Measurements from ENCODE around the gene CCSER1. TPM values are rescaled to one million over a fixed set of nuclear protein-coding genes. Genes with fewer than 3 reads are reported as not detected.

CCSER1 gene
- total RNA-seq, 2 experiments from 2014 or later: not detected

- CTCF ChIA-PET (ENCODE audit: unreplicated experiment): no interaction called here
- no peak overlapping the region for H3K27ac ChIP-seq (ENCODE audit: low read depth, low read length, poor library complexity, severe bottlenecking)
- no peaks in the 10 kb centered on the region for H4K20me1 ChIP-seq (ENCODE audit: insufficient read depth, low read length)
- H2AFZ ChIP-seq (ENCODE audit: low read length): no peak overlapping the region
- H3K79me2 ChIP-seq (ENCODE audit: insufficient read depth, low read depth, low read length): no peaks in the 10 kb centered on the region
- H3K9me3 ChIP-seq (ENCODE audit: low read length): no peaks in the 10 kb centered on the region
- intact Hi-C loops (cut with micrococcal nuclease; ENCODE audit: unreplicated experiment): no loop called here
- TF ChIP-seq, protein P1, sequence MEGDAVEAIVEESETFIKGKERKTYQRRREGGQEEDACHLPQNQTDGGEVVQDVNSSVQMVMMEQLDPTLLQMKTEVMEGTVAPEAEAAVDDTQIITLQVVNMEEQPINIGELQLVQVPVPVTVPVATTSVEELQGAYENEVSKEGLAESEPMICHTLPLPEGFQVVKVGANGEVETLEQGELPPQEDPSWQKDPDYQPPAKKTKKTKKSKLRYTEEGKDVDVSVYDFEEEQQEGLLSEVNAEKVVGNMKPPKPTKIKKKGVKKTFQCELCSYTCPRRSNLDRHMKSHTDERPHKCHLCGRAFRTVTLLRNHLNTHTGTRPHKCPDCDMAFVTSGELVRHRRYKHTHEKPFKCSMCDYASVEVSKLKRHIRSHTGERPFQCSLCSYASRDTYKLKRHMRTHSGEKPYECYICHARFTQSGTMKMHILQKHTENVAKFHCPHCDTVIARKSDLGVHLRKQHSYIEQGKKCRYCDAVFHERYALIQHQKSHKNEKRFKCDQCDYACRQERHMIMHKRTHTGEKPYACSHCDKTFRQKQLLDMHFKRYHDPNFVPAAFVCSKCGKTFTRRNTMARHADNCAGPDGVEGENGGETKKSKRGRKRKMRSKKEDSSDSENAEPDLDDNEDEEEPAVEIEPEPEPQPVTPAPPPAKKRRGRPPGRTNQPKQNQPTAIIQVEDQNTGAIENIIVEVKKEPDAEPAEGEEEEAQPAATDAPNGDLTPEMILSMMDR (conservative IDR thresholded peaks at IDR 0.05; ENCODE audit: low read length): no peak
- TF ChIP-seq EZH2phosphoT487 (IDR thresholded peaks at IDR 0.05; ENCODE audit: borderline replicate concordance, low read depth, low read length): no peak
- H3K9me2 ChIP-seq (ENCODE audit: insufficient read depth, low read length): no peaks in the 10 kb centered on the region
- POLR2A ChIA-PET: no interaction called here
- no TSS peak for BruUV-seq (replicated peaks)
- no peak overlapping the region for H3K4me3 ChIP-seq (ENCODE audit: low read depth, low read length, poor library complexity, severe bottlenecking)
- no peaks in the 10 kb centered on the region for H3K36me3 ChIP-seq (ENCODE audit: insufficient read depth, low read length)
- DNase-seq (ENCODE audit: low spot score): no peak
- no peaks in the 10 kb centered on the region for H3K4me1 ChIP-seq (ENCODE audit: insufficient read depth, low read length, poor library complexity, severe bottlenecking)
- no peak overlapping the region for H3K4me2 ChIP-seq (ENCODE audit: low read length)
Observed at GRCh38 chr4:90753068-90753467, 625.9 kb downstream of the CCSER1 start.

GRCh38 chr4:90757534-90758060, 630.4 kb downstream of the CCSER1 start:
- H3K4me3 ChIP-seq (ENCODE audit: low read depth, low read length, poor library complexity, severe bottlenecking): no peak overlapping the region
- no peak overlapping the region for H3K4me2 ChIP-seq (ENCODE audit: low read length)
- no peak overlapping the region for H3K27ac ChIP-seq (ENCODE audit: low read depth, low read length, poor library complexity, severe bottlenecking)
- H3K4me1 ChIP-seq (ENCODE audit: insufficient read depth, low read length, poor library complexity, severe bottlenecking): no peaks in the 10 kb centered on the region
- no peaks in the 10 kb centered on the region for H3K9me2 ChIP-seq (ENCODE audit: insufficient read depth, low read length)
- H3K36me3 ChIP-seq (ENCODE audit: insufficient read depth, low read length): no peaks in the 10 kb centered on the region
- BruUV-seq (replicated peaks): no TSS peak
- no peaks in the 10 kb centered on the region for H3K9me3 ChIP-seq (ENCODE audit: low read length)
- TF ChIP-seq EZH2phosphoT487 (IDR thresholded peaks at IDR 0.05; ENCODE audit: borderline replicate concordance, low read depth, low read length): no peak
- TF ChIP-seq, protein P1 (conservative IDR thresholded peaks at IDR 0.05; ENCODE audit: low read length): no peak
- intact Hi-C loops (cut with micrococcal nuclease; ENCODE audit: unreplicated experiment): no loop called here
- no peak for DNase-seq (ENCODE audit: low spot score)
- no peaks in the 10 kb centered on the region for H3K79me2 ChIP-seq (ENCODE audit: insufficient read depth, low read depth, low read length)
- ChIA-PET POLR2A (interaction anchor here (0.5 kb wide), 1 partner anchor 113 kb away, joined by 3 read pairs; no protein-coding TSS in a partner anchor), CTCF (ENCODE audit: unreplicated experiment) (no interaction called here)
- H2AFZ ChIP-seq (ENCODE audit: low read length): no peak overlapping the region
- no peaks in the 10 kb centered on the region for H4K20me1 ChIP-seq (ENCODE audit: insufficient read depth, low read length)

DNA sequence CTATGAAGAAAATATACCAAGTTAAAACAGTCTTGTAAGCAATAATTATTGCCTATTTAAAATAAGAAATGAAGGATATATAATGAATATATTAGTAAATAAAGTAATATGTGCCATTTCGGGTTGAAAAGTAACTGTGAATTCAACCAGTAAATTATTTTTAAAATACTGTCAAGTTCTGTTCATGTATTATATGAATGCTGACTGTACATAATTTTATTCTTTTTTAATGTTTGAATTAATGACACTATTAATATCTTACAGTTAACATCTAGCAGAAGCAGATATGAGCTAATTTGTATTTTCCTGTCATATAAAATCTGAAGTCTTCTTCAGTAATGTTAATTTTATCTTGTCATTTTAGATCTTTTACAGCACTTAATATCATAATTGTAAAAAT, 632.9 kb downstream of the CCSER1 start:
- H4K20me1 ChIP-seq (ENCODE audit: insufficient read depth, low read length): no peaks in the 10 kb centered on the region
- H3K9me3 ChIP-seq (ENCODE audit: low read length): no peaks in the 10 kb centered on the region
- H2AFZ ChIP-seq (ENCODE audit: low read length): no peak overlapping the region
- no peak for DNase-seq (ENCODE audit: low spot score)
- ChIA-PET POLR2A (no interaction called here), CTCF (ENCODE audit: unreplicated experiment) (no interaction called here)
- H3K4me2 ChIP-seq (ENCODE audit: low read length): no peak overlapping the region
- H3K79me2 ChIP-seq (ENCODE audit: insufficient read depth, low read depth, low read length): no peaks in the 10 kb centered on the region
- intact Hi-C loops (cut with micrococcal nuclease; ENCODE audit: unreplicated experiment): no loop called here
- H3K36me3 ChIP-seq (ENCODE audit: insufficient read depth, low read length): no peaks in the 10 kb centered on the region
- TF ChIP-seq, protein P1 (conservative IDR thresholded peaks at IDR 0.05; ENCODE audit: low read length): no peak
- TF ChIP-seq EZH2phosphoT487 (IDR thresholded peaks at IDR 0.05; ENCODE audit: borderline replicate concordance, low read depth, low read length): no peak
- H3K27ac ChIP-seq (ENCODE audit: low read depth, low read length, poor library complexity, severe bottlenecking): no peak overlapping the region
- no peak overlapping the region for H3K4me3 ChIP-seq (ENCODE audit: low read depth, low read length, poor library complexity, severe bottlenecking)
- BruUV-seq (replicated peaks): no TSS peak
- no peaks in the 10 kb centered on the region for H3K9me2 ChIP-seq (ENCODE audit: insufficient read depth, low read length)
- no peaks in the 10 kb centered on the region for H3K4me1 ChIP-seq (ENCODE audit: insufficient read depth, low read length, poor library complexity, severe bottlenecking)
